Measurements from ENCODE around the gene TBC1D23. TPM values are rescaled to one million over a fixed set of nuclear protein-coding genes. Genes with fewer than 3 reads are reported as not detected.

The TBC1D23 gene
- total RNA-seq, 4 donors from 2014 or later = 25.7 to 36.6 (median 34.6) TPM

GRCh38 chr3:100297784-100298183 is 37.0 kb downstream of the TBC1D23 start:
- WGBS = 89% methylated on average over 2 of the region's 2 CpGs

GRCh38 chr3:100299016-100299415 is 38.2 kb downstream of the TBC1D23 start:
- Histone ChIP-seq H3K9me3 (no peaks in the 10 kb centered on the region), H3K27me3 (no peaks in the 10 kb centered on the region), H3K36me3 (peaks cover 62% of the 10 kb centered on the region), H3K4me3 (no peak overlapping the region), H3K27ac (no peak overlapping the region), H3K4me1 (no peaks in the 10 kb centered on the region)
- 89% methylated on average over 4 of the region's 4 CpGs for WGBS
- TF ChIP-seq POLR2A (IDR thresholded peaks at IDR 0.05) (no peak), POLR2AphosphoS5 (IDR thresholded peaks at IDR 0.05) (no peak), CTCF (IDR thresholded peaks at IDR 0.05) (no peak), EP300 (IDR thresholded peaks at IDR 0.05) (no peak)
- no peak for DNase-seq (ENCODE audit: low spot score in 2 of 2)

More at GRCh38 chr3:100297784-100298183, 37.0 kb downstream of the TBC1D23 start:
- peaks cover 62% of the 10 kb centered on the region for H3K36me3 ChIP-seq
- no peaks in the 10 kb centered on the region for H3K4me1 ChIP-seq
- no peak for DNase-seq (ENCODE audit: low spot score in 2 of 2)
- no peak overlapping the region for H3K27ac ChIP-seq
- H3K9me3 ChIP-seq = no peaks in the 10 kb centered on the region
- no peak for TF ChIP-seq EP300 (IDR thresholded peaks at IDR 0.05)
- no peak for TF ChIP-seq POLR2AphosphoS5 (IDR thresholded peaks at IDR 0.05)
- TF ChIP-seq POLR2A (IDR thresholded peaks at IDR 0.05) = no peak
- no peak for TF ChIP-seq CTCF (IDR thresholded peaks at IDR 0.05)
- H3K27me3 ChIP-seq = no peaks in the 10 kb centered on the region
- no peak overlapping the region for H3K4me3 ChIP-seq

DNA sequence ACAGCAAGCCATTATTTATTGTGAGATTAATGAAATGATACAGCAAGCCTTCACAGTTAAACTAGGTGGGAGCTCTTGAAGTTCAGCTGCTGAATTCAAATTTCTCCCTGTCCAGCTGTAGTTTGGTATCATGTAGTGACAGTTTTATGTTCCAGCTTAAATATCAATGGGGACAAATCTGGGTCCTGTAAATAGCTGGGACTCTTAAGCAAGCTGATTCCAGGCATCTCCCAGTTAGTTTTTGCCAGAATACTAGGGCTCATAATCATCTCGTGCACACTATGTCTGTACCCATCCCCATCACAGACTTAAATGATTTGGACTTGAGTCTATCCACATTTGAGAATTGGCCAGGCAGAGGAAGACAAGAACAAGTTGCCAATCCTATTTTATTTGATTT is 45.9 kb downstream of the TBC1D23 start:
- DNase-seq (ENCODE audit: low spot score in 2 of 2) = no peak
- Histone ChIP-seq H3K4me3 (no peak overlapping the region), H3K9me3 (no peaks in the 10 kb centered on the region), H3K4me1 (no peaks in the 10 kb centered on the region), H3K36me3 (peaks cover 67% of the 10 kb centered on the region), H3K27ac (no peak overlapping the region), H3K27me3 (no peaks in the 10 kb centered on the region)
- WGBS = 90% methylated on average over 1 of the region's 1 CpG
- TF ChIP-seq EP300 (IDR thresholded peaks at IDR 0.05) (no peak), CTCF (IDR thresholded peaks at IDR 0.05) (no peak), POLR2AphosphoS5 (IDR thresholded peaks at IDR 0.05) (no peak), POLR2A (IDR thresholded peaks at IDR 0.05) (no peak)

DNA sequence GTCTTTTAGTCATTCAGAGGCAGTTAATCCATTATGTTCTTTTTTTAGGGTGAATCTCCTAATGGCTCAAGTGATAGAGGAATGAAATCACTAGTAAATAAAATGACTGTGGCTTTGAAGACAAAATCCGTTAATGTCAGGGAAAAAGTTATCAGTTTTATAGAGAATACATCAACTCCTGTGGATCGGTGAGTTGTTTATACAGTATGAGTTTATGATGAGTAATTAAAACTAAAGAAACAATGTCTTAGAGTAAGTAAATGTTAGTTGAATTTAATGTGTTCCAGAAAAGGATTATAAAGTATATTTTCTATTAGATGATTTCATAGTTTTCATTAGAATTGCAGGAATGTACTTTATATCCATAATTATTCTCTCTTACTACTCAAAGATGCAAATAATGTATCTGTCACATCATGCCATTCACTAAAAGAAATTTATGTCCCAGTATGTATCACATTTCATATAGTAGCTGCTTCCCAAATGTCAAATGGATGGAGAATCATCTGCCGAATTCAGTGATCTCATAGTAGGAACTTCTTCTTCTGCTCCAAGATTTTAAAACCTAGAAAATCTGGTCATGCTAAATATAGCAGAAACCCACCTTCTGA is 49.7 kb downstream of the TBC1D23 start:
- Histone ChIP-seq H3K4me3 (no peak overlapping the region), H3K27me3 (no peaks in the 10 kb centered on the region), H3K27ac (no peak overlapping the region), H3K4me1 (no peaks in the 10 kb centered on the region), H3K36me3 (peaks cover 60% of the 10 kb centered on the region), H3K9me3 (no peaks in the 10 kb centered on the region)
- WGBS = 88% methylated on average over 3 of the region's 3 CpGs
- DNase-seq (ENCODE audit: low spot score in 2 of 2) = no peak
- TF ChIP-seq CTCF (IDR thresholded peaks at IDR 0.05) = no peak
- TF ChIP-seq POLR2A (IDR thresholded peaks at IDR 0.05) = no peak
- no peak for TF ChIP-seq EP300 (IDR thresholded peaks at IDR 0.05)
- no peak for TF ChIP-seq POLR2AphosphoS5 (IDR thresholded peaks at IDR 0.05)

GRCh38 chr3:100311011-100311410 is 50.2 kb downstream of the TBC1D23 start:
- no peaks in the 10 kb centered on the region for H3K4me1 ChIP-seq
- no peak overlapping the region for H3K4me3 ChIP-seq
- DNase-seq (ENCODE audit: low spot score in 2 of 2) = no peak
- no peak for TF ChIP-seq EP300 (IDR thresholded peaks at IDR 0.05)
- TF ChIP-seq CTCF (IDR thresholded peaks at IDR 0.05) = no peak
- TF ChIP-seq POLR2AphosphoS5 (IDR thresholded peaks at IDR 0.05) = no peak
- TF ChIP-seq POLR2A (IDR thresholded peaks at IDR 0.05) = no peak
- no peaks in the 10 kb centered on the region for H3K9me3 ChIP-seq
- 67% methylated on average over 2 of the region's 2 CpGs for WGBS
- no peaks in the 10 kb centered on the region for H3K27me3 ChIP-seq
- peaks cover 62% of the 10 kb centered on the region for H3K36me3 ChIP-seq
- H3K27ac ChIP-seq = no peak overlapping the region
